ENCODE data around the gene CHCHD6.

Gene CHCHD6

DNA sequence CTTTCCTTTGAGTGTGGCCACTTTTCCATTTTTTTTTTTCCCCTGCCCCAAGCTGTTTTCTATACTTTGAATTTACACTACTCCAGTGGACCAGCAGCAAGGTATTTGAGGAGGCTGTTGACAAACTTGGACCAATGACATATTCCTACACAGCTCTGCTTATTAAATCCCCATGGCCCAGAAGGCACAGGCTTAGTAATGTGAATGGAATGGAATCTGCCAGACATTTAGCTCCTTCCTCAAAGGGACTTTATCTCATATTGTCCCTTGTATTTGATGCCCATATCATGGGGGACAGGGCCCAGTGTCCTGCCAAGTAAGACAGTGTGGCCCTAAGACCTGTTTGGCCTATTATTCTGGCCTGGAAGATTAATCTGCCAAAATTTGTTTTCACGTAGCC is 107.5 kb downstream of the CHCHD6 start:
- H3K27ac ChIP-seq: no peak overlapping the region
- DNase-seq (ENCODE audit: low read depth, low spot score): no peak

DNA sequence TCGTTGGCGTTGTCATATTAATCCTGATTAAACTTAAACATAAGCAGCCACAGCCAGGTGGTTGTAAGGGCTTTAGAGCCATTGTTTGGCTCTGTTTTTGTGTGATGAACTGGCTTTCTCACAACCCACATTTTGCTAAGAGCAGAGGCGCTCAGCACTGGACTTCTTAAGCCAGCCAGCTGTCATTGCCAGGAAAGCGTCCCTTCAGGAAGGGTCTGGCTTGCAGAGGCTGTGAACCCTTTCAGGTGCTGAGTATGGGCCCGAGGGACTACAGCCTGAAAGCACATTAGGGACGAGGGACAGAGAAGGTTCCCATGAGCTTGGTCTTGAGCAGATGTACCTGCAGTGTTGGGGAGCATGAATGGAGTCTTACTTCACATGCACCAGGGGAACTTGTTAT is 112.3 kb downstream of the CHCHD6 start:
- H3K27ac ChIP-seq: no peak overlapping the region
- DNase-seq (ENCODE audit: low read depth, low spot score): no peak

DNA sequence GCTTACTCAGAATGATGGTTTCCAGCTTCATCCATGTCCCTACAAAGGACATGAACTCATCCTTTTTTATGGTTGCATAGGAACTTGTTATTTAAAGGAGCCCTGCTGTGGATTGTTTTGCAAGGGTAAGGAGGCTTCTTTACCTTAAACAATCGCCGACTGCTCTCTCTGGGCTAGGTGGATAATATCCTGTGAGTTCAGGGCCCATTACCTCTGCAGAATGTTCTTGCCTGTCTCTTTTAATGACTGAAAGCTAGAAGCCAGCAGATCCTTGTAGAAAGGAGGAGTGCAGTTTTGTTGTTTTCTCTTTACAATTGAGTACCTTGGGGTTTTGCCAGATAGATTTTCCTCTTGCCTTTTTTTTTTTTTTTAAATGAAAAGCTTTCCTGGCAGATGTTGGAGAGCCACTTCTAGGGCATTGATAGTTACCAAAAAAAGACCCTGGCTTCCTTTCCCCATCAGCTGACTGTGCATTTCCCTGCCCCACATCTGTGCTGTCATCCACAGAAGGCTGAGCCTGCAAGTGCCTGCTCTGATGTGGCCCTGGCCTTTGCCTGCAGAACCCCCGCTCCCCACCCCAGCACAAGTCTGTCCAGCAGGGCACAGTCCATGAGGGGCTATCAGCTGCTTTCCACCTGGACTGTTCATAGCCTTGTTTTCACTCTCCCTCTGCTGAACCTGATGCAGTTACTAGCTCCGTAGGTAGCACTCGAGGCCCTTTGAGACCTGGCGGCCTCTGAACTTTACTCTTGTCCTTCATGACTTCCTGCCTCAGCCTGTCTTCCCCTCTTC is 113.1 kb downstream of the CHCHD6 start:
- DNase-seq (ENCODE audit: low read depth, low spot score): no peak
- H3K27ac ChIP-seq: no peak overlapping the region

GRCh38 chr3:126817781-126818180 is 113.7 kb downstream of the CHCHD6 start:
- no peak for DNase-seq (ENCODE audit: low read depth, low spot score)
- no peak overlapping the region for H3K27ac ChIP-seq

GRCh38 chr3:126818400-126819095 is 114.5 kb downstream of the CHCHD6 start:
- no peak overlapping the region for H3K27ac ChIP-seq
- no peak for DNase-seq (ENCODE audit: low read depth, low spot score)

GRCh38 chr3:126826693-126827092 is 122.7 kb downstream of the CHCHD6 start:
- H3K27ac ChIP-seq: no peak overlapping the region
- DNase-seq (ENCODE audit: low read depth, low spot score): no peak

GRCh38 chr3:126827121-126827520 is 123.1 kb downstream of the CHCHD6 start:
- no peak overlapping the region for H3K27ac ChIP-seq
- no peak for DNase-seq (ENCODE audit: low read depth, low spot score)

DNA sequence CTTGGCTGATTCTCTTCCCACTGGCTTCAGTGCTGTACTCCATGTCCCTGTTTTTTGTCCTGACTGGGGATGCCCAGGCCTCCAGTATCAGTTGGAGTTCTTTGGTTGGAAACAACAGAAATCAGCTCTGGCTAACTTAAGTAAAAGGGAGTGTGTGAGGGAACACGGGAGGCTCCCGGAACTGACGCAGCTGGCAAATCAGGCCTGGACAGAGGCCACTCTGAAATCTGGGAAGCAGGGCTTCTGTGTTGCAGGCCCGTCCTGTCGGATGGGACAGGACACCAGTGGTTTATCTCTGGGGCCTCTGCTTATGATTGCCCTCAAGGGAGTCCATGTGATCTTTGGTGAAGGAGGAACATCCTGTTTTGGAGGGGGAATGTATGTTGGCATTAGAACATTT is 124.3 kb downstream of the CHCHD6 start:
- no peak overlapping the region for H3K27ac ChIP-seq
- DNase-seq (ENCODE audit: low read depth, low spot score): no peak

DNA sequence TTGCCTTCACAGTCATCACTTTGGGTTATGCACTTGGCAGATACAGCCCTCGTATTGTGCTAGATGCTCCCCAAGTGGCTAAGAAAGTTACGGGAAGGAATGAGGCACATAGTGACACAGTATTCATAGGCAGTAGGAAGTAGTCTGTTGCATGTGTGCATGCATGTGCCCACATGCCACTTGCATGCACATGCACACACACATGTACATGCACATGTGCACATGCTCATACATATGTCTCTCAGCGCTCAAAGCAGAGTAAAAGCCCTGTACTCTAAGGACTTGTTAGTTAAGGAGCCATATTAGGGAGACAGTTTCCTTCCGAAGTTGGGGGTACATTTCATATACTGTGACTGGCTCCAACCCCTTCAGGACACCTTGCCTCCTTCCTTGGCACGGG is 128.9 kb downstream of the CHCHD6 start:
- no peak for DNase-seq (ENCODE audit: low read depth, low spot score)

GRCh38 chr3:126834596-126835471 is 130.8 kb downstream of the CHCHD6 start:
- no peak for DNase-seq (ENCODE audit: low read depth, low spot score)
- peak overlapping the region; percentile 30 for H3K27ac ChIP-seq

More for the DNA sequence above, 128.9 kb downstream of the CHCHD6 start:
- H3K27ac ChIP-seq: no peak overlapping the region

- no peak for DNase-seq (ENCODE audit: low read depth, low spot score)
- peak overlapping the region; percentile 30 for H3K27ac ChIP-seq
Measured at GRCh38 chr3:126835472-126836219, 131.6 kb downstream of the CHCHD6 start.

- DNase-seq (ENCODE audit: low read depth, low spot score): no peak
- H3K27ac ChIP-seq: no peak overlapping the region
Measured at GRCh38 chr3:126836220-126836860, 132.3 kb downstream of the CHCHD6 start.

- no peak overlapping the region for H3K27ac ChIP-seq
- DNase-seq (ENCODE audit: low read depth, low spot score): no peak
Measured at GRCh38 chr3:126837773-126838172, 133.7 kb downstream of the CHCHD6 start.

DNA sequence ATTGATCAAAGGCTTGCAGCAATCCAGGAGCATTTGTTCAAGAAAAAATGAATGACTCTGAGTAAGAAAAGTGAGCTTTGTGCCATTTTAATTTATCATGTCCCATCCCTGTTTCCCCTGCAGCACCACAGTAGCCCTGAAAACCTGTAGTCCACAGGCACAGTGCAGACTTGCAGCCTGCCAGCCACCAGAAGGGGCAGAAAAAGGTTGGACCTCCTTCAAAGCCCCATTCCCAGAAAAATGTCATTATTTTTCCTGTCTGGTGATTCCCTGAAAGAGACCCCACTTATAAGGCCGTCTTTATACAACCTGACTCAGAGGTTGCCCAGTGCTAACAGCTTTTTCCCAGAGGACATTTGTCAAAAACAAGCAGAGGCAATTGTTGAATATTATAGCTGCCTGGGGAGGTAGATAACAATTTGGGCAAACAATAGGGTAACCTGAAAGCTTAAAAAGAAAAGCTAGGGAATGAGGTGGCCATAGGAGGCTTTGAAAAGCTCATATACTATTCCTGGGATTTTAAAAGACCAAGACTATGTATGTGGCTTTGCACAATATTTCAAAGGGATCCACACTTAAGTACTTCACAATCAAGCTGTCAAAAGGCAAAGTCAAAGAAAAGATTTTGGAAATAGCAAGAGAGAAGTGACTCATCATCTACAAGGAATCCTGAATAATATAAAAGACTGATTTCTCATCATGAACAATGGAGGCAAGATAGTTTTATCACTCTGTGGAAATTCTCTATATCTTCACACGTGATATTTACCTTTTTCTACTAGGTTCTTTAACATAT is 142.1 kb downstream of the CHCHD6 start:
- no peak for DNase-seq (ENCODE audit: low read depth, low spot score)
- H3K27ac ChIP-seq: no peak overlapping the region

GRCh38 chr3:126847061-126847460 is 143.0 kb downstream of the CHCHD6 start:
- no peak for DNase-seq (ENCODE audit: low read depth, low spot score)
- H3K27ac ChIP-seq: no peak overlapping the region

DNA sequence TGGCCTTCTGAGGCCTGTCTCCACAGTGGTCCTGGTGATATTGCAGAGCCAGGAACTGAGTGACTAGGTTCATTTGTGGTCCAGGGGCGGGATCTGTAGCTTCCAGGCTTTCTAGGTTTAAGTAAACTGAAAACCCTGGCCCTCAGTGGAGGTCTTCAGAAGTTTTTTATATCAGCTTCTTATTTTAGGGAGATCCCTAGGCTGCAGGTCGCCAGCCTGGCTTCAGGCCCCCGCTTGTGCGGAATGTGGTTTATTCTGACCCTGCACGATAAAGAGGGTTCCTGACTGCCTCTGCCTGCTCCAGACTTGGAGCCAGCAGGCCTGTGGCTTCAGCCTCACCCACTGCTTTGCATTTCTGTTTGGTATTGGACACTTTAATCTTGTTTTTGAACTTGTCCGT is 145.0 kb downstream of the CHCHD6 start:
- no peak overlapping the region for H3K27ac ChIP-seq
- no peak for DNase-seq (ENCODE audit: low read depth, low spot score)

GRCh38 chr3:126849768-126850167 is 145.7 kb downstream of the CHCHD6 start:
- no peak for DNase-seq (ENCODE audit: low read depth, low spot score)
- no peak overlapping the region for H3K27ac ChIP-seq

DNA sequence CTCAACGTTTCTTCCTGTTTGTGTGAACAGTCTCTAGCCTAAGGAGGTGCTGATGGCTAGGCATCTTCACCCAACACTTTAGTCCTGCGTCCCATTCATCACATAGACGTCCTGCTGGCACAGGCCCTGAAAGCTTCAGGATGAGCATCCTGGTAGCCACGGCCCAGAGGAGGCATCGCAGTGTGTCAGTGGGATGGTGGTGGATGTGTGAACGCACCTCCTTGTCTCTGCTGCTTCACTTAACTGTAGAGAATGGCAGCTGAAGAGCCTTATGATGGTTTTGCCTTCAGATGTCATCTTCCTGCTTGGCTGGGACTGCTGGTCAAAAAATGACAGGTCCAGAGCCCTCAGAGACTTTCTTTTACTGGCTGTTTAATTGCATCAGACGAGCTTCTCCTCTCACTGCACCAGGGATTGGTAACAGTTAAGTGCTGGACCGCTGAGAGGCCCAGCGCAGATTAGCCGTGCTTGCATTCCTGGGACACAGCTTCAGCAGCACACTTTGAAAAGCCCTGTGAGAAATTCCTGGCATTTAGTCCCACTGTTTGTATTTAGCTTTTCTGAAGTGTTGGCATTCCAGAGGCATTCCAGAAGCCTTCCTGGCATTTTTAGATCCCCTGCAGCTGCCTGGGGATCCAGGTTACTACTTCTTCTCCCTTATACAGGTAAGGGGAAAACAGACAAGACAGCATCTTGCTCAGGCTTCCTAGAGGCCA is 146.5 kb downstream of the CHCHD6 start:
- no peak for DNase-seq (ENCODE audit: low read depth, low spot score)
- H3K27ac ChIP-seq: no peak overlapping the region
